ENCODE data around the gene FCAMR. TPM values are rescaled to one million over a fixed set of nuclear protein-coding genes. Genes with fewer than 3 reads are reported as not detected.

Gene FCAMR
- total RNA-seq, 1 experiment from 2014 or later = not detected

GRCh38 chr1:206909161-206909882 lies 60.9 kb downstream of the FCAMR start:
- ATAC-seq (peak; percentile 82), DNase-seq (ENCODE audit: low spot score) (peak; percentile 76)
- TF ChIP-seq GABPB1 (CRISPR knock-in tag; IDR thresholded peaks at IDR 0.05) = no peak
- no peak for TF ChIP-seq KAT7 (CRISPR knock-in tag; IDR thresholded peaks at IDR 0.05; ENCODE audit: borderline replicate concordance)
- TF ChIP-seq ESRRA (CRISPR knock-in tag; IDR thresholded peaks at IDR 0.05; ENCODE audit: borderline replicate concordance) = 0 out of 2 replicates have a peak, but pooled peaks have one; percentile 37
- TF ChIP-seq HMGA2 (CRISPR knock-in tag; IDR thresholded peaks at IDR 0.05) = no peak
- 0 out of 2 replicates have a peak, but pooled peaks have one; percentile 40 for TF ChIP-seq TCF7 (CRISPR knock-in tag; IDR thresholded peaks at IDR 0.05; ENCODE audit: low read depth)
- TF ChIP-seq RORB (CRISPR knock-in tag; IDR thresholded peaks at IDR 0.05) = no peak
- no peak for TF ChIP-seq PRRX2 (CRISPR knock-in tag; IDR thresholded peaks at IDR 0.05)
- TF ChIP-seq, protein P1, sequence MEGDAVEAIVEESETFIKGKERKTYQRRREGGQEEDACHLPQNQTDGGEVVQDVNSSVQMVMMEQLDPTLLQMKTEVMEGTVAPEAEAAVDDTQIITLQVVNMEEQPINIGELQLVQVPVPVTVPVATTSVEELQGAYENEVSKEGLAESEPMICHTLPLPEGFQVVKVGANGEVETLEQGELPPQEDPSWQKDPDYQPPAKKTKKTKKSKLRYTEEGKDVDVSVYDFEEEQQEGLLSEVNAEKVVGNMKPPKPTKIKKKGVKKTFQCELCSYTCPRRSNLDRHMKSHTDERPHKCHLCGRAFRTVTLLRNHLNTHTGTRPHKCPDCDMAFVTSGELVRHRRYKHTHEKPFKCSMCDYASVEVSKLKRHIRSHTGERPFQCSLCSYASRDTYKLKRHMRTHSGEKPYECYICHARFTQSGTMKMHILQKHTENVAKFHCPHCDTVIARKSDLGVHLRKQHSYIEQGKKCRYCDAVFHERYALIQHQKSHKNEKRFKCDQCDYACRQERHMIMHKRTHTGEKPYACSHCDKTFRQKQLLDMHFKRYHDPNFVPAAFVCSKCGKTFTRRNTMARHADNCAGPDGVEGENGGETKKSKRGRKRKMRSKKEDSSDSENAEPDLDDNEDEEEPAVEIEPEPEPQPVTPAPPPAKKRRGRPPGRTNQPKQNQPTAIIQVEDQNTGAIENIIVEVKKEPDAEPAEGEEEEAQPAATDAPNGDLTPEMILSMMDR (IDR thresholded peaks at IDR 0.05) = no peak
- TF ChIP-seq, protein P2, sequence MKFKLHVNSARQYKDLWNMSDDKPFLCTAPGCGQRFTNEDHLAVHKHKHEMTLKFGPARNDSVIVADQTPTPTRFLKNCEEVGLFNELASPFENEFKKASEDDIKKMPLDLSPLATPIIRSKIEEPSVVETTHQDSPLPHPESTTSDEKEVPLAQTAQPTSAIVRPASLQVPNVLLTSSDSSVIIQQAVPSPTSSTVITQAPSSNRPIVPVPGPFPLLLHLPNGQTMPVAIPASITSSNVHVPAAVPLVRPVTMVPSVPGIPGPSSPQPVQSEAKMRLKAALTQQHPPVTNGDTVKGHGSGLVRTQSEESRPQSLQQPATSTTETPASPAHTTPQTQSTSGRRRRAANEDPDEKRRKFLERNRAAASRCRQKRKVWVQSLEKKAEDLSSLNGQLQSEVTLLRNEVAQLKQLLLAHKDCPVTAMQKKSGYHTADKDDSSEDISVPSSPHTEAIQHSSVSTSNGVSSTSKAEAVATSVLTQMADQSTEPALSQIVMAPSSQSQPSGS (CRISPR knock-in tag; IDR thresholded peaks at IDR 0.05; ENCODE audit: borderline replicate concordance, low read depth) = no peak
- TF ChIP-seq SMAD3 (CRISPR knock-in tag; IDR thresholded peaks at IDR 0.05; ENCODE audit: borderline replicate concordance) = no peak
- TF ChIP-seq, protein P3, sequence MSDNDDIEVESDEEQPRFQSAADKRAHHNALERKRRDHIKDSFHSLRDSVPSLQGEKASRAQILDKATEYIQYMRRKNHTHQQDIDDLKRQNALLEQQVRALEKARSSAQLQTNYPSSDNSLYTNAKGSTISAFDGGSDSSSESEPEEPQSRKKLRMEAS (CRISPR knock-in tag; IDR thresholded peaks at IDR 0.05) = 0 out of 2 replicates have a peak, but pooled peaks have one; percentile 42
- TF ChIP-seq ZNF532 (CRISPR knock-in tag; IDR thresholded peaks at IDR 0.05; ENCODE audit: borderline replicate concordance) = no peak
- TF ChIP-seq, protein P4, sequence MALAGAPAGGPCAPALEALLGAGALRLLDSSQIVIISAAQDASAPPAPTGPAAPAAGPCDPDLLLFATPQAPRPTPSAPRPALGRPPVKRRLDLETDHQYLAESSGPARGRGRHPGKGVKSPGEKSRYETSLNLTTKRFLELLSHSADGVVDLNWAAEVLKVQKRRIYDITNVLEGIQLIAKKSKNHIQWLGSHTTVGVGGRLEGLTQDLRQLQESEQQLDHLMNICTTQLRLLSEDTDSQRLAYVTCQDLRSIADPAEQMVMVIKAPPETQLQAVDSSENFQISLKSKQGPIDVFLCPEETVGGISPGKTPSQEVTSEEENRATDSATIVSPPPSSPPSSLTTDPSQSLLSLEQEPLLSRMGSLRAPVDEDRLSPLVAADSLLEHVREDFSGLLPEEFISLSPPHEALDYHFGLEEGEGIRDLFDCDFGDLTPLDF (CRISPR knock-in tag; IDR thresholded peaks at IDR 0.05) = no peak
- peak; percentile 41; the same call in 1 of the 2 replicates for TF ChIP-seq FOXP1 (CRISPR knock-in tag; IDR thresholded peaks at IDR 0.05; ENCODE audit: borderline replicate concordance)
- TF ChIP-seq, protein P5, sequence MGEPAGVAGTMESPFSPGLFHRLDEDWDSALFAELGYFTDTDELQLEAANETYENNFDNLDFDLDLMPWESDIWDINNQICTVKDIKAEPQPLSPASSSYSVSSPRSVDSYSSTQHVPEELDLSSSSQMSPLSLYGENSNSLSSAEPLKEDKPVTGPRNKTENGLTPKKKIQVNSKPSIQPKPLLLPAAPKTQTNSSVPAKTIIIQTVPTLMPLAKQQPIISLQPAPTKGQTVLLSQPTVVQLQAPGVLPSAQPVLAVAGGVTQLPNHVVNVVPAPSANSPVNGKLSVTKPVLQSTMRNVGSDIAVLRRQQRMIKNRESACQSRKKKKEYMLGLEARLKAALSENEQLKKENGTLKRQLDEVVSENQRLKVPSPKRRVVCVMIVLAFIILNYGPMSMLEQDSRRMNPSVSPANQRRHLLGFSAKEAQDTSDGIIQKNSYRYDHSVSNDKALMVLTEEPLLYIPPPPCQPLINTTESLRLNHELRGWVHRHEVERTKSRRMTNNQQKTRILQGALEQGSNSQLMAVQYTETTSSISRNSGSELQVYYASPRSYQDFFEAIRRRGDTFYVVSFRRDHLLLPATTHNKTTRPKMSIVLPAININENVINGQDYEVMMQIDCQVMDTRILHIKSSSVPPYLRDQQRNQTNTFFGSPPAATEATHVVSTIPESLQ (CRISPR knock-in tag; IDR thresholded peaks at IDR 0.05) = no peak
- no peak for TF ChIP-seq ELF4 (CRISPR knock-in tag; IDR thresholded peaks at IDR 0.05; ENCODE audit: low read depth)
- 0 out of 2 replicates have a peak, but pooled peaks have one; percentile 25 for TF ChIP-seq TEAD1 (CRISPR knock-in tag; IDR thresholded peaks at IDR 0.05)
- no peak for TF ChIP-seq ZNF263 (CRISPR knock-in tag; IDR thresholded peaks at IDR 0.05; ENCODE audit: low read depth)
- no peak for TF ChIP-seq JUN (CRISPR knock-in tag; IDR thresholded peaks at IDR 0.05)
- no peak for TF ChIP-seq MYBL2 (CRISPR knock-in tag; IDR thresholded peaks at IDR 0.05)
- TF ChIP-seq E2F5 (CRISPR knock-in tag; IDR thresholded peaks at IDR 0.05) = peak; percentile 82
- TF ChIP-seq, protein P6, sequence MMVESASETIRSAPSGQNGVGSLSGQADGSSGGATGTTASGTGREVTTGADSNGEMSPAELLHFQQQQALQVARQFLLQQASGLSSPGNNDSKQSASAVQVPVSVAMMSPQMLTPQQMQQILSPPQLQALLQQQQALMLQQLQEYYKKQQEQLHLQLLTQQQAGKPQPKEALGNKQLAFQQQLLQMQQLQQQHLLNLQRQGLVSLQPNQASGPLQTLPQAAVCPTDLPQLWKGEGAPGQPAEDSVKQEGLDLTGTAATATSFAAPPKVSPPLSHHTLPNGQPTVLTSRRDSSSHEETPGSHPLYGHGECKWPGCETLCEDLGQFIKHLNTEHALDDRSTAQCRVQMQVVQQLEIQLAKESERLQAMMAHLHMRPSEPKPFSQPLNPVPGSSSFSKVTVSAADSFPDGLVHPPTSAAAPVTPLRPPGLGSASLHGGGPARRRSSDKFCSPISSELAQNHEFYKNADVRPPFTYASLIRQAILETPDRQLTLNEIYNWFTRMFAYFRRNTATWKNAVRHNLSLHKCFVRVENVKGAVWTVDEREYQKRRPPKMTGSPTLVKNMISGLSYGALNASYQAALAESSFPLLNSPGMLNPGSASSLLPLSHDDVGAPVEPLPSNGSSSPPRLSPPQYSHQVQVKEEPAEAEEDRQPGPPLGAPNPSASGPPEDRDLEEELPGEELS (CRISPR knock-in tag; IDR thresholded peaks at IDR 0.05) = no peak
- no peak for TF ChIP-seq SMAD4 (CRISPR knock-in tag; IDR thresholded peaks at IDR 0.05)

More at GRCh38 chr1:206909161-206909882, 60.9 kb downstream of the FCAMR start:
- CTCF ChIA-PET = interaction anchor here (0.7 to 3.4 kb wide), 37 partner anchors 14 to 959 kb away, joined by 3 to 26 read pairs (median 4); partner anchors contain the start of genes C1orf116, DYRK3, EIF2D and IL20
- POLR2A ChIA-PET = interaction anchor here (0.6 to 1.3 kb wide), 3 partner anchors 143 to 1966 kb away, joined by 3 to 4 read pairs (median 3); partner anchors contain the start of genes EIF2D and PFKFB2
- Mint-ChIP-seq H3K4me3 (peak overlapping the region; percentile 76), H3K27ac (no peak overlapping the region), H3K9me3 (no peaks in the 10 kb centered on the region), H3K36me3 (no peaks in the 10 kb centered on the region), H3K4me1 (peaks cover 12% of the 10 kb centered on the region), H3K27me3 (ENCODE audit: low read depth) (peaks cover 51% of the 10 kb centered on the region)

Measured in WTC11 (cell line).